Measurements from ENCODE around the gene MVB12B. TPM values are rescaled to one million over a fixed set of nuclear protein-coding genes. Genes with fewer than 3 reads are reported as not detected.

The MVB12B gene
- total and polyA plus RNA-seq, 2 of the 8 experiments (the other 6 are each of a cell fraction or from before 2014, with no cell fraction given) = 2.6 to 5.0 TPM

- Histone ChIP-seq H2BK20ac (ENCODE audit: low read length) (no peak overlapping the region), H3K4me3 (ENCODE audit: extremely low read depth in 1 of 4, insufficient read depth in 2 of 4, low read depth in 3 of 4, low read length in 4 of 4) (no peak overlapping the region), H3K9ac (replicated peaks in 1 of 4; ENCODE audit: extremely low read depth in 1 of 4, low read depth in 3 of 4, low read length in 3 of 4) (no peak overlapping the region), H3K27me3 (replicated peaks in 1 of 4; ENCODE audit: control insufficient read depth in 3 of 4, extremely low read depth in 1 of 4, insufficient read depth in 3 of 4, low read length in 3 of 4) (no peaks in the 10 kb centered on the region), H3K23ac (ENCODE audit: insufficient read length) (no peak overlapping the region), H3K27ac (ENCODE audit: low read depth, low read length) (no peak overlapping the region), H3K23me2 (ENCODE audit: low read depth, low read length) (no peaks in the 10 kb centered on the region), H4K5ac (ENCODE audit: insufficient read length, low read depth, low read length) (no peak overlapping the region), H4K8ac (ENCODE audit: extremely low read depth, insufficient read depth, low read length) (no peak overlapping the region), H4K20me1 (replicated peaks in 1 of 2; ENCODE audit: control insufficient read depth in 1 of 2, insufficient read depth in 2 of 2, low read length in 2 of 2) (no peaks in the 10 kb centered on the region), H3K4me2 (ENCODE audit: insufficient read depth in 1 of 2, low read depth in 2 of 2, low read length in 2 of 2) (no peak overlapping the region), H2BK120ac (replicated peaks; ENCODE audit: low read depth, low read length) (no peak overlapping the region), H3K4me1 (replicated peaks in 1 of 4; ENCODE audit: control insufficient read depth in 3 of 4, insufficient read depth in 4 of 4, low read length in 3 of 4) (peaks cover 0 to 4% (median 2%) of the 10 kb centered on the region in 4 experiments; a peak in 2 of 7 replicates), H3K4ac (replicated peaks; ENCODE audit: insufficient read length, low read depth, low read length) (no peak overlapping the region), H3K79me1 (ENCODE audit: low read depth, low read length) (no peaks in the 10 kb centered on the region), H2BK12ac (ENCODE audit: low read depth, low read length) (no peak overlapping the region), H4K91ac (replicated peaks; ENCODE audit: insufficient read length, low read length) (no peak overlapping the region), H2BK5ac (ENCODE audit: low read depth, low read length) (no peak overlapping the region), H2AFZ (ENCODE audit: low read length) (no peak overlapping the region), H2AK5ac (ENCODE audit: low read depth, low read length) (no peak overlapping the region), H3K18ac (ENCODE audit: extremely low read depth, low read length) (no peak overlapping the region), H3K56ac (replicated peaks; ENCODE audit: insufficient read length, low read depth, low read length) (no peak overlapping the region), H3K36me3 (ENCODE audit: control insufficient read depth in 2 of 4, insufficient read depth in 4 of 4, low read length in 3 of 4) (no peaks in the 10 kb centered on the region), H3K14ac (ENCODE audit: insufficient read length) (no peak overlapping the region), H3K79me2 (ENCODE audit: control insufficient read depth in 1 of 2, insufficient read depth in 2 of 2, low read length in 2 of 2) (no peaks in the 10 kb centered on the region), H3K9me3 (ENCODE audit: insufficient read depth in 2 of 2, low read depth in 1 of 2, low read length in 1 of 2) (no peaks in the 10 kb centered on the region), H2BK15ac (ENCODE audit: low read length) (no peak overlapping the region)
- DNase-seq (ENCODE audit: low read depth in 1 of 2, low spot score in 2 of 2) = no peak
- 84% methylated on average over 4 of the region's 4 CpGs; no CpG with 5 or more reads in 1 of the 2 experiments for WGBS, 2 experiments (ENCODE audit: extremely low coverage in 1 of 2, insufficient coverage in 1 of 2, insufficient read length in 1 of 2, insufficient replicate concordance in 2 of 2, low coverage in 1 of 2, low lambda C conversion rate in 2 of 2, missing lambda C conversion rate in 1 of 2)
- ChIA-PET CTCF (ENCODE audit: partially characterized antibody) (interaction anchor here (0.6 to 3.6 kb wide), 19 partner anchors 8 to 1066 kb away, joined by 3 to 31 read pairs (median 4); no protein-coding TSS in a partner anchor), POLR2A (ENCODE audit: partially characterized antibody) (no interaction called here)
- TF ChIP-seq EP300 (IDR thresholded peaks at IDR 0.05; ENCODE audit: borderline replicate concordance in 1 of 2, low read depth in 2 of 2, low read length in 2 of 2) (no peak), E2F6 (IDR thresholded peaks at IDR 0.05) (no peak), MAX (IDR thresholded peaks at IDR 0.05) (no peak), POU5F1 (IDR thresholded peaks at IDR 0.05; ENCODE audit: low read depth, low read length) (no peak), JUND (IDR thresholded peaks at IDR 0.05; ENCODE audit: low read length) (no peak), NANOG (IDR thresholded peaks at IDR 0.05; ENCODE audit: insufficient read depth, low read depth, low read length, poor library complexity, severe bottlenecking) (no peak), RAD21 (IDR thresholded peaks at IDR 0.05 in 1 of 2, conservative IDR thresholded peaks at IDR 0.05 in 1 of 2; ENCODE audit: low read depth in 2 of 2, low read length in 2 of 2) (peak; percentile 48 to 57; a peak in 3 of 4 replicates), SP2 (IDR thresholded peaks at IDR 0.05; ENCODE audit: low read length) (no peak), CTCF (IDR thresholded peaks at IDR 0.05; ENCODE audit: control extremely low read depth in 1 of 3, insufficient read depth in 1 of 3, low read depth in 1 of 3, low read length in 3 of 3) (peak; percentile 46 to 56 (median 47))
- FAIRE-seq = no peak
These were observed 9.1 kb upstream of the MVB12B start for GRCh38 chr9:126317513-126317912.
